22Rv1 (cell line): ENCODE measurements around the gene LMBR1L.
"Not testable (repeated sequence)": the region's sequence is repeated elsewhere in the genome, so short reads cannot be mapped to it uniquely, and the experiment has no call there.

ENCODE experiments used
- H3K27ac ChIP-seq: fragments of 450-650 bp; 2 replicates; pipeline ENCODE4 v1.5.1; 2017
- ZFX ChIP-seq: fragments of 450-650 bp; IDR thresholded peaks from 2 replicates; pipeline ENCODE4 v1.6.1; 2017; ENCODE audit warnings: antibody characterized with exemption, borderline replicate concordance
- TF ChIP-seq, protein P1 (sequence below): fragments of 450-650 bp; IDR thresholded peaks from 2 replicates; pipeline ENCODE4 v1.5.1; 2017; ENCODE audit warnings: mild to moderate bottlenecking

The LMBR1L gene

DNA sequence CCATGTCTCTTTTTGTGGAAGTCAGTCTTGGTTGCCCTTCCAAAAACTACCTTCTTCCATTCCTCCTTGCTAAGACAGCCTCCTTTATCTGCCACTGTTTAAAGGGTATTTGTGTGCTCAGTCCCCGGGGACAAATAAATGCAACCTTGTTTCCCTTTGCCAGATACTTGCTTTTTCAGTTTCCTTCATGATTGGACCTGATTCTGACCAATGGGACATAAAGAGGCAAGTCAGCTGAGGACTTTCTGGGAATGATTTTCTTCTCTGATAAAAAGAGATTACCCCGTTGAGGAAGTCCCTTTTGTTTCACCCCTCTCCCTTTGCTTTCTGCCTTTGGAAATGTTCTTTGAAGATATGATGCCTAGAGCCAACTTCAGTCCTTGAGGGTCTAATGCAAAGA is 27.9 kb upstream of the LMBR1L start:
- TF ChIP-seq, protein P1, sequence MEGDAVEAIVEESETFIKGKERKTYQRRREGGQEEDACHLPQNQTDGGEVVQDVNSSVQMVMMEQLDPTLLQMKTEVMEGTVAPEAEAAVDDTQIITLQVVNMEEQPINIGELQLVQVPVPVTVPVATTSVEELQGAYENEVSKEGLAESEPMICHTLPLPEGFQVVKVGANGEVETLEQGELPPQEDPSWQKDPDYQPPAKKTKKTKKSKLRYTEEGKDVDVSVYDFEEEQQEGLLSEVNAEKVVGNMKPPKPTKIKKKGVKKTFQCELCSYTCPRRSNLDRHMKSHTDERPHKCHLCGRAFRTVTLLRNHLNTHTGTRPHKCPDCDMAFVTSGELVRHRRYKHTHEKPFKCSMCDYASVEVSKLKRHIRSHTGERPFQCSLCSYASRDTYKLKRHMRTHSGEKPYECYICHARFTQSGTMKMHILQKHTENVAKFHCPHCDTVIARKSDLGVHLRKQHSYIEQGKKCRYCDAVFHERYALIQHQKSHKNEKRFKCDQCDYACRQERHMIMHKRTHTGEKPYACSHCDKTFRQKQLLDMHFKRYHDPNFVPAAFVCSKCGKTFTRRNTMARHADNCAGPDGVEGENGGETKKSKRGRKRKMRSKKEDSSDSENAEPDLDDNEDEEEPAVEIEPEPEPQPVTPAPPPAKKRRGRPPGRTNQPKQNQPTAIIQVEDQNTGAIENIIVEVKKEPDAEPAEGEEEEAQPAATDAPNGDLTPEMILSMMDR: no peak
- TF ChIP-seq ZFX: no peak
- H3K27ac ChIP-seq: no peak overlapping the region

DNA sequence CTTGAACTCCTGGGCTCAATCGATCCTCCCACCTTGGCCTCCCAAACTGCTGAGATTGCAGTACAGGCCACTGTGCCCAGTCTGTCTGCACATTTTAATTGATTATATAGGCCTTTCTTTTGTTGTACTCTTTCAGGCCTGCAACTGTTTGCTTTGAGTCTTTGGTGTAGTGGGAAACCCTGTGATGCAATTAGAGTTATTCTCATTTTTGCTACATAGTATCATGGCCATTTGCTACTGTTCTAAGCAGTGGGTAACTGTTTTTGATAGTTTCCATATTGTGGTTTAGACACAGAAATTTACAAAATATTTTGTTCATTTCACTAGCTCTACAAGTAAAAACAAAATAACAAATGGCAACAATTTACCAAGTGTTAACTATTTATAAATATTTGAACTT is 26.8 kb upstream of the LMBR1L start:
- TF ChIP-seq ZFX: no peak
- TF ChIP-seq, protein P1: no peak
- H3K27ac ChIP-seq: no peak overlapping the region

DNA sequence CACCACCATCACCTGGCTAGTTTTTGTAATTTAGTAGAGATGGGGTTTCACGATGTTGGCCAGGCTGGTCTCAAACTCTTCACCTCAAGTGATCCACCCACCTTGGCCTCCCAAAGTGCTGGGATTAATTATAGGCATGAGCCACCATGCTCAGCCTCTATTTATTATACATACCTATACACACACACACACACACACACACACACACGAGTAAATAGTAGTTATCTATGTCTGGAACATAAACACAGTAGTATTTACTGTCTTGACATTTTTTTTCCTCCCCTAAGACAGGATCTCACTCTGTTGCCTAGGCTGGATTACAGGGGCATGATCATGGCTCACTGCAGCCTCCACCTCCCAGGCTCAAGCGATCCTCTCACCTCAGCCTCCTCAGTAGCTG is 26.4 kb upstream of the LMBR1L start:
- H3K27ac ChIP-seq: not testable (repeated sequence)

DNA sequence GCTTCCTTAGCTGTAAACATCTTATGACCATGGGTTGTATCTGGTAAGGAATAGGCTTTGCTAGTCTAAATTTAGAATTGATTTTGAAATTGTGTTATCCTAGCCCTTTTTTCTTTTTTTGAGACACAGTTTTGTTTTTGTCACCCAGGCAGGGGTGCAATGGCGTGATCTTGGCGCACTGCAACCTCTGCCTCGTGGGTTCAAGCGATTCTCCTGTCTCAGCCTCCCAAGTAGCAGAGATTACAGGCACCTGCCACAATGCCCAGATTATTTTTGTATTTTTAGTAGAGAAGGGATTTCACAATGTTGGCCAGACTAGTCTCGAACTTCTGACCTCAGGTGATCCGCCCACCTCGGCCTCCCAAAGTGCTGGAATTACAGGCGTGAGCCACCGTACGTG is 22.9 kb upstream of the LMBR1L start:
- H3K27ac ChIP-seq: no peak overlapping the region
- TF ChIP-seq, protein P1: no peak
- TF ChIP-seq ZFX: no peak

DNA sequence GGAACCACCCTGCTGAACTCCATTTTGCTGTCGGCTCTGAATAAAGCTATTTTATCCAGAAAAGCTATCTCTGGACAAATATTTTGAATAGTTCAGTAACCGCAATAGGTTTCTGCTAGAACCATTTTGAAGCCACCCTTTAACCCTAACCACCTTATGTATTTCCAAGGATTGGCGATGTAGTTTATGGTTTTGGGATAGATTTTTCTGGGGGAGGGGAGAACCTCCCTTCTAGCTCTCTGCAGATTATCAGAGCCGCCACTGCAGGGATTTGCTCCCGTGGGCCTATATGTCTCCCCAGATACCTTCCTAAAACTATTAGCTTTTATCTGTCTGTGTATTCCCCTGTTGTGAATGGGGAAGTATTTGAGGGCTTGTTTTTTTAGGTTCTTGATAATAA is 22.4 kb upstream of the LMBR1L start:
- no peak overlapping the region for H3K27ac ChIP-seq
- TF ChIP-seq ZFX: no peak
- TF ChIP-seq, protein P1: no peak

DNA sequence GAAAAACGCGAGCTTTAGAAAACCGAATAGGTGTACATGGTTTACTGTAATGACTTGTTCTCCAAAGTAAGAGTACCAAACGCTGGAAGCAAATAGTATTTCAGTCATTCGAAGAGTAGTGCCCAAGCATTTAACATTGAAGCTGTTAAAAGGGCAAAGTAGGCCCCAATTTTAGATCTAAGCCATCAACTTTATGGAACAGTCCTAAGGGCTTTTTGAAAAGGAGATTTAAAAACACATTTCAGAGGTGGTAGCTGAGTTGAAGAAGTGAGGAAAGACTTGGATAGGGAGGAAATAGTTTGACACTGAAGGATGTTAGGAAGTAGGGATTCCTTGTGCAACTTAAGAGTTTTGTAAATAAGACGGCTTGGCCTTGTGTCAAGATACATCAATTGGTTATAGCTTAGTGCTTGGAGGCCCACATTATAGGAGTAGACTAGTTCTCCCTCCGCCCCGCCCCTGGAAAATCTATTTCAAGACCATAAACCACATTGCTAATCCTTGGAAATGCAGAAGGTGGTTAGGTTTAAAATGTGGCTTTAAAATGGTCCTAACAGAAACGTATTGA is 21.3 kb upstream of the LMBR1L start:
- TF ChIP-seq ZFX: no peak
- TF ChIP-seq, protein P1: no peak
- peak overlapping the region; percentile 100 for H3K27ac ChIP-seq

DNA sequence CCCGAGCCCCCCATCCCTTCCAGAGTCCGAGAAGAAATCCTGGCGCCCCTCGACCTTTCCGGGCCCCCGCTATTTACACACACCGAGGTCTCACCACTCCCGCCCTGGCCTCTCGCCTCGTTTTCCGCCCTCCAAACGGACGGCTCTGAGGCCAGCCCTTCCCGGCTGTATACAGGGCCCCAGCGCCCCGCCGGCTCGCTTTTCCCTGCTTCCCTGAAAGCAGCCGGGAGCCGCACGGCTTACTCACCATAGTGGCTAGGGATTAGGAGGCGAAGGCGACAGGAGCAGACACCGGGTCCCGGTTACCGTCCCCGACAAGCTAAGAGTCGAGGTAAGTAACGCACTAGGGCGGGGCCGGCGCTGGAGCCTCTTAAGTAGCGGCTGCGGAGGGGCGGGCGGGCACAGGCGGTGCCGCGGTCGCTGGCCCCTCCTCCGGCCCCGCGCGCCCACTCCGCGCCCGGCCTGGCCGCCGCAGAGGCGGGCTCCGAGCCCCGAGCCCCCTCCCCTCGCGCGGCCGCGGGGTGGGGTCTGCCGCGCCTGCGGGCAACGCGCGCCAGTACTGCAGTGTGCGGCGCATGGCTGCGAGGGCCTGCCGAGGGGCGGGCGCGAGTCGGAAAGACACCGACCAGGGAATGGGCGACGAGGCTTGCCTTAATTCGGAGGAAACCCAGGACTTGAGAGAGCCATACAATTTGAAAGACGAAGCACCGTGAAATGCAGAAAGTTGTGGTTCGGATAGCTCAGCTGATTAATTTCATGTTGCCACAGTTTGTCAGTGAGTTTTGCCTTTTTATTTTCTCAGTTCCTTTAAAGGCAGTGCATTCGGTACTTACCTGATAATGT is 20.6 kb upstream of the LMBR1L start, which contains the start of gene TUBA1B:
Gene TUBA1B (minus strand): TSS at position 345 of the 843 bp plus-strand sequence. CDS start 95 bp downstream, at position 250.
- TF ChIP-seq ZFX: no peak
- TF ChIP-seq, protein P1: no peak
- H3K27ac ChIP-seq: peak within 1 kb of the TSS; percentile 100
